Subcutaneous abdominal adipose tissue (tissue), 5 donors: ENCODE data around the gene MGMT.

Experiments used
- H3K27ac ChIP-seq: one replicate; pipeline ENCODE4 v1.7.0; 2013; ENCODE audit warnings: low read depth, mild to moderate bottlenecking, inconsistent platforms, low read length, moderate library complexity
- H3K27me3 ChIP-seq, 5 donors: one replicate each; pipeline ENCODE4 v1.7.0; 2013; ENCODE audit warnings: low read length in 5 of 5, inconsistent platforms in 1 of 5; ENCODE audit not compliant: control insufficient read depth in 5 of 5, insufficient read depth in 4 of 5
- H3K36me3 ChIP-seq, 5 donors: one replicate each; pipeline ENCODE4 v1.7.0; 2013; ENCODE audit warnings: low read length in 5 of 5; ENCODE audit not compliant: control insufficient read depth in 5 of 5, insufficient read depth in 5 of 5
- H3K4me1 ChIP-seq, 5 donors: one replicate each; pipeline ENCODE4 v1.7.0; 2013; ENCODE audit warnings: low read length in 5 of 5, mild to moderate bottlenecking in 3 of 5, moderate library complexity in 1 of 5; ENCODE audit not compliant: control insufficient read depth in 5 of 5, insufficient read depth in 5 of 5
- H3K4me3 ChIP-seq, 5 donors: one replicate each; pipeline ENCODE4 v1.7.0; 2013; ENCODE audit warnings: low read length in 5 of 5, low read depth in 1 of 5
- H3K9ac ChIP-seq, 5 donors: one replicate each; pipeline ENCODE4 v1.7.0; 2013; ENCODE audit warnings: low read length in 5 of 5, mild to moderate bottlenecking in 4 of 5, moderate library complexity in 3 of 5
- H3K9me3 ChIP-seq, 5 donors: one replicate each; pipeline ENCODE4 v1.7.0; 2013; ENCODE audit warnings: low read length in 5 of 5; ENCODE audit not compliant: control insufficient read depth in 5 of 5
- donor health status: healthy.
- donor health status: healthy.
- donor health status: healthy.
- donor health status: healthy.
- donor health status: healthy.

MGMT gene

GRCh38 chr10:129637010-129637409 is 170.0 kb downstream of the MGMT start:
- Histone ChIP-seq H3K27ac (no peak overlapping the region), H3K4me3 (no peak overlapping the region), H3K36me3 (peaks cover 0 to 3% (median 0%) of the 10 kb centered on the region in 5 donors), H3K9me3 (peaks cover 0 to 16% (median 2%) of the 10 kb centered on the region in 5 donors), H3K27me3 (no peaks in the 10 kb centered on the region), H3K9ac (no peak overlapping the region), H3K4me1 (peaks cover 0 to 9% (median 0%) of the 10 kb centered on the region in 5 donors)

GRCh38 chr10:129637846-129638245 is 170.8 kb downstream of the MGMT start:
- Histone ChIP-seq H3K4me3 (no peak overlapping the region), H3K27ac (no peak overlapping the region), H3K9me3 (peaks cover 0 to 16% (median 2%) of the 10 kb centered on the region in 5 donors), H3K36me3 (peaks cover 0 to 3% (median 0%) of the 10 kb centered on the region in 5 donors), H3K9ac (no peak overlapping the region), H3K27me3 (no peaks in the 10 kb centered on the region), H3K4me1 (peaks cover 0 to 9% (median under 1%) of the 10 kb centered on the region in 5 donors)

GRCh38 chr10:129641351-129641750 is 174.3 kb downstream of the MGMT start:
- Histone ChIP-seq H3K27ac (no peak overlapping the region), H3K27me3 (no peaks in the 10 kb centered on the region), H3K4me3 (no peak overlapping the region), H3K36me3 (peaks cover 0 to 3% (median 0%) of the 10 kb centered on the region in 5 donors), H3K4me1 (peaks cover 0 to 10% (median 6%) of the 10 kb centered on the region in 5 donors), H3K9me3 (no peaks in the 10 kb centered on the region), H3K9ac (no peak overlapping the region)

DNA sequence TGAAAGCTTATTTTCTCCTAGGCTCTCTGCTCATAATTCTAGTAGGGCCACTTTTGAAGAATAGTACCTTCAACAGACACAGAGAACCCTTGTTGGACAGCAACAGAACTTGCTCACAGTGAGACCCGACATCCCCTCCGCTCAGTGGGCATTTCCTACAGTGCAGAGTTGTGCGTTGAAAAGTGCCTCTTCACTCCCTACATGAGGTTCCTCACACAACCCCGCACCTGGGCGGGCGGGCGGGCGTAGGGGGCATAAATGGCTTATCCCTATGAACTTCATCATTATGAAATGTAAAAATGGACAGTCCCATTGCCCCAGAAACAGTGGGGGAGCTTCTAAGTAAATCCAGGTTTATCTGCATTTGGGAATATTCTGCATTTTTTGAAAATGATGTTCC is 174.9 kb downstream of the MGMT start:
- no peak overlapping the region for H3K27ac ChIP-seq

DNA sequence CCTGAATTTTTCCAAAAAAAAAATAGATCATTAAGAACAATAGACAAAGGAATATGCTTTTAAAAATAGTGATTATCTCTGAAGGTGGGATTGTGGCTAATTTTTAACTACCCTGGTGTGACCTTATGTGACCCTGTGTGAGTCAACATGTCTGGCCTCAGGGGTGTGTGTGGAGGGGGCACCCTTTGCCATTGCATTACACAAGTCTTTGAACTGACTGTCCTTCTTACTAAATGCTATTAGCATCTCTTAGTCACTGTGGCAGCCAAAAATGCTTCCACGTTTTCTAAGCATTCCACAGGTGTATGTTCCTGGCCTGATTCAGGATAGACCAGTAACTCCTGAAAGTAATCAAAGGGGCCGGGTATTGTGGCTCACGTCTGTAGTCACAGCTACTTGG is 175.4 kb downstream of the MGMT start:
- Histone ChIP-seq H3K27me3 (no peaks in the 10 kb centered on the region), H3K9ac (no peak overlapping the region)

More for the DNA sequence above, 174.9 kb downstream of the MGMT start:
- H3K4me3 ChIP-seq, result no peak overlapping the region
- peaks cover 0 to 10% (median 5%) of the 10 kb centered on the region in 5 donors for H3K4me1 ChIP-seq
- peaks cover 0 to 3% (median 0%) of the 10 kb centered on the region in 5 donors for H3K36me3 ChIP-seq
- no peaks in the 10 kb centered on the region for H3K9me3 ChIP-seq
- H3K27me3 ChIP-seq, result no peaks in the 10 kb centered on the region
- no peak overlapping the region for H3K9ac ChIP-seq

GRCh38 chr10:129643266-129643665 is 176.2 kb downstream of the MGMT start:
- no peak overlapping the region for H3K27ac ChIP-seq
- H3K27me3 ChIP-seq, result no peaks in the 10 kb centered on the region
- H3K9ac ChIP-seq, result no peak overlapping the region
- H3K4me3 ChIP-seq, result no peak overlapping the region
- H3K36me3 ChIP-seq, result peaks cover 0 to 3% (median 0%) of the 10 kb centered on the region in 5 donors
- H3K9me3 ChIP-seq, result no peaks in the 10 kb centered on the region
- peaks cover 0 to 10% (median 5%) of the 10 kb centered on the region in 5 donors for H3K4me1 ChIP-seq

More for the DNA sequence above, 175.4 kb downstream of the MGMT start:
- H3K4me1 ChIP-seq, result peaks cover 0 to 10% (median 5%) of the 10 kb centered on the region in 5 donors
- peaks cover 0 to 3% (median 0%) of the 10 kb centered on the region in 5 donors for H3K36me3 ChIP-seq
- H3K9me3 ChIP-seq, result no peaks in the 10 kb centered on the region
- no peak overlapping the region for H3K27ac ChIP-seq
- no peak overlapping the region for H3K4me3 ChIP-seq

- Histone ChIP-seq H3K27ac (no peak overlapping the region), H3K9me3 (no peaks in the 10 kb centered on the region), H3K36me3 (peaks cover 0 to 4% (median under 1%) of the 10 kb centered on the region in 5 donors), H3K4me1 (peaks cover 0 to 10% (median 5%) of the 10 kb centered on the region in 5 donors), H3K27me3 (no peaks in the 10 kb centered on the region), H3K9ac (no peak overlapping the region), H3K4me3 (no peak overlapping the region)
Observed at GRCh38 chr10:129645487-129645886, 178.4 kb downstream of the MGMT start.

DNA sequence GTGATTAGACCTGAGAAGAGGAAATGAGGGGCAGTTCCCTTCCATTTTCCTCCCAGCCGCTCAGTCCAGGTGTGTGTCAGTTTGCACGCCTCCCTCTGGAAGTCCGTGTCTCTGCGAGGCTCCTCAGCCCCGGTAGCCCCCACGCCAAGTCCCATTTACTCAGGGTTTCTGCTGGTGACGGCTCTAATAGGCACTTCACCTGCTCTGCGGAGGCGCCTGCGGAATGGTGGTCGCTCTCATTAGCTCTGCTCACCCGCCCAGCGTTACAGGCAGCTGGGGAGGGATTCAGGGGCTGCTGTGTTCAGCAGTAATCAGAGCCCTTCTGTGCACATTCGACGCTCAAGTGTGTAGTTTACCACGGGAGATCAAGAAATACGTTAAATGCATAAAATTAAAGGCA is 179.9 kb downstream of the MGMT start:
- Histone ChIP-seq H3K4me3 (no peak overlapping the region), H3K27me3 (no peaks in the 10 kb centered on the region)

DNA sequence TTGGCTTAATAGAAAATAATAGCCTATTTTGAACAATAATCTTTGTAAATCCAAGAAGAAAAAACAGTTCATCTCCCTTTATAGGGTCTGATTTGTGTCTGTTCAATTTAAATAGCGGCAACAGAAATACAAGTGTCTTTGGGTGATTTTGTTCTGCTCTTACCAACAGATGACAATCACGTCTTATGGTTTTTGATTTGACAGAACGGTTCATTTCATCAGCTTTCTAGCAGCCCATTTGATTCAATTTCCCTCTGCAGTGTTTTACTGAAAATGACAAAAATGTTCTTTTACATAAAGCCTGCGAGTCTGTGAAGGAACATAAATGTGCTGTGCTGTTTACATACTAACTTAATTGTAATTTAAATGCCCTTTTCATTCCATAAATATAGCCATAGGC is 180.5 kb downstream of the MGMT start:
- Histone ChIP-seq H3K9me3 (no peaks in the 10 kb centered on the region), H3K27me3 (no peaks in the 10 kb centered on the region), H3K36me3 (peaks cover 0 to 7% (median 3%) of the 10 kb centered on the region in 5 donors), H3K4me1 (peaks cover 0 to 8% (median 5%) of the 10 kb centered on the region in 5 donors), H3K9ac (no peak overlapping the region), H3K4me3 (no peak overlapping the region), H3K27ac (no peak overlapping the region)

More for the DNA sequence above, 179.9 kb downstream of the MGMT start:
- H3K4me1 ChIP-seq, result peaks cover 0 to 10% (median 5%) of the 10 kb centered on the region in 5 donors
- peaks cover 0 to 7% (median 3%) of the 10 kb centered on the region in 5 donors for H3K36me3 ChIP-seq
- no peak overlapping the region for H3K9ac ChIP-seq
- H3K27ac ChIP-seq, result no peak overlapping the region
- no peaks in the 10 kb centered on the region for H3K9me3 ChIP-seq

DNA sequence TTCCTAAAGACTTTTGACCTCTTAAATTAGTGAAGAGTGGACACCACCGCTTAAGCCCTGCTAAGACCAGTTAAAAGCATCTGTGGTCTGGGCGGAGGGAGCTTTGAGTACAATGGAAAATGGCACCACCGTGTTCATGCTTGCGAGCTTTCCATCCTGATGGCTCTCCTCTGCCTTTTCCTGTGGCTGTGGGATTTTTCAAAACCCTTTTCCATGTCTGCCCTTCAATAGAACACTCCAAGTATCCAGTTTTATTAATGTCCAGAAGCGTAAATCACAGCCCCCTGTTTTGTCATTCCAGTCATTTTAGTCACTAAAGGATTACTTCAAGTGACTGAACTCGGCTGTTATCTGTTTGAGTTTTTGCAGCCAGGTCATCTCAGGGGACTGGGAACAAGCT is 181.8 kb downstream of the MGMT start:
- Histone ChIP-seq H3K4me3 (no peak overlapping the region), H3K9me3 (no peaks in the 10 kb centered on the region), H3K27me3 (no peaks in the 10 kb centered on the region), H3K9ac (no peak overlapping the region), H3K27ac (no peak overlapping the region), H3K4me1 (no peaks in the 10 kb centered on the region), H3K36me3 (peaks cover 0 to 7% (median 3%) of the 10 kb centered on the region in 5 donors)
